ENCODE measurements around the gene TMEM132A. TPM values are rescaled to one million over a fixed set of nuclear protein-coding genes. Genes with fewer than 3 reads are reported as not detected.

The TMEM132A gene
- total RNA-seq = 1 to 10 TPM; 5.1 to 9.7 TPM
- long read RNA-seq, partial matches to known transcripts = 3 of 3 reads
- long read RNA-seq, other reads (novel, unspliced or antisense) = 0 of 3 reads

GRCh38 chr11:60924110-60924905 is at the start of gene TMEM132A:
TSS of gene TMEM132A (plus strand) at chr11:60924460. CDS start at chr11:60924634, 174 bp downstream.
- peak; percentile 85 for DNase-seq
- intact Hi-C loops (cut with DNase I) = no loop called here
- ATAC-seq = peak; percentile 89 to 90

GRCh38 chr11:60875366-60876167 is 48.7 kb upstream of the TMEM132A start:
- intact Hi-C loops (cut with DNase I) = no loop called here
- ATAC-seq = no peak
- DNase-seq = no peak

- ATAC-seq (no peak), DNase-seq (no peak)
- intact Hi-C loops (cut with DNase I) = no loop called here
Measured at GRCh38 chr11:60876168-60876485, 48.1 kb upstream of the TMEM132A start.

- DNase-seq (no peak), ATAC-seq (peak; percentile 49 to 67)
- intact Hi-C loops (cut with DNase I) = no loop called here
Measured at GRCh38 chr11:60878245-60879101, 45.8 kb upstream of the TMEM132A start.

- intact Hi-C loops (cut with DNase I) = no loop called here
- ATAC-seq = no peak
- no peak for DNase-seq
Measured at GRCh38 chr11:60879104-60879503, 45.2 kb upstream of the TMEM132A start.

- intact Hi-C loops (cut with DNase I) = no loop called here
- DNase-seq (no peak), ATAC-seq (no peak)
Measured at GRCh38 chr11:60879971-60880588, 44.2 kb upstream of the TMEM132A start.

GRCh38 chr11:60880643-60881282 is 43.5 kb upstream of the TMEM132A start:
- ATAC-seq (no peak), DNase-seq (no peak)
- intact Hi-C loops (cut with DNase I) = no loop called here

- no peak for DNase-seq
- peak; percentile 77 to 79 for ATAC-seq
- intact Hi-C loops (cut with DNase I) = no loop called here
Measured at GRCh38 chr11:60887556-60887955, 36.7 kb upstream of the TMEM132A start.

GRCh38 chr11:60889869-60890311 is 34.4 kb upstream of the TMEM132A start:
- ATAC-seq (no peak), DNase-seq (no peak)
- intact Hi-C loops (cut with DNase I) = no loop called here

- peak in 1 of 2 donors; percentile 60 for ATAC-seq
- intact Hi-C loops (cut with DNase I) = no loop called here
- no peak for DNase-seq
Measured at GRCh38 chr11:60890696-60891095, 33.6 kb upstream of the TMEM132A start.

GRCh38 chr11:60891103-60891741 is 33.0 kb upstream of the TMEM132A start:
- intact Hi-C loops (cut with DNase I) = no loop called here
- ATAC-seq = peak in 1 of 2 donors; percentile 39
- DNase-seq = peak; percentile 60

- DNase-seq (no peak), ATAC-seq (no peak)
- intact Hi-C loops (cut with DNase I) = loop anchor here (5.0 kb wide), 2 partner anchors 63 to 118 kb away; no protein-coding TSS in a partner anchor
Measured at GRCh38 chr11:60895687-60896086, 28.6 kb upstream of the TMEM132A start.

- ATAC-seq (no peak), DNase-seq (no peak)
- intact Hi-C loops (cut with DNase I) = loop anchor here (5.0 kb wide), 2 partner anchors 65 to 120 kb away; no protein-coding TSS in a partner anchor
Measured at GRCh38 chr11:60897496-60897895, 26.8 kb upstream of the TMEM132A start.

GRCh38 chr11:60899046-60899936 is 25.0 kb upstream of the TMEM132A start:
- intact Hi-C loops (cut with DNase I) = loop anchor here (2.0 to 5.0 kb wide), 3 partner anchors 67 to 122 kb away; no protein-coding TSS in a partner anchor
- DNase-seq = no peak
- peak; percentile 73 for ATAC-seq

GRCh38 chr11:60899977-60900376 is 24.3 kb upstream of the TMEM132A start:
- no peak for ATAC-seq
- intact Hi-C loops (cut with DNase I) = loop anchor here (2.0 to 10.0 kb wide), 4 partner anchors 68 to 255 kb away; no protein-coding TSS in a partner anchor

GRCh38 chr11:60900673-60901404 is 23.4 kb upstream of the TMEM132A start:
- ATAC-seq = no peak
- intact Hi-C loops (cut with DNase I) = loop anchor here in 1 of 2 donors (10.0 kb wide), 1 partner anchor 254 kb away; no protein-coding TSS in a partner anchor
- no peak for DNase-seq

More at GRCh38 chr11:60899977-60900376, 24.3 kb upstream of the TMEM132A start:
- DNase-seq = no peak
